Mucosa of descending colon (tissue), 3 donors: ENCODE measurements around the gene OCA2. TPM values are rescaled to one million over a fixed set of nuclear protein-coding genes. Genes with fewer than 3 reads are reported as not detected.

ENCODE experiments used
- ATAC-seq: fragments of 200-7000 bp; cut with Tn5 transposase; one replicate; pipeline ENCODE4 v1.9.1; 2020; ENCODE audit warnings: mild to moderate bottlenecking, moderate library complexity
- DNase-seq, 3 donors: peaks; one replicate each; pipeline ENCODE4 v3.0.0-alpha.2; 2020
- H3K36me3 ChIP-seq: fragments of 200-600 bp; one replicate; pipeline ENCODE4 v1.8.0; 2021; ENCODE audit warnings: low read depth, mild to moderate bottlenecking
- H3K4me1 ChIP-seq: fragments of 200-600 bp; one replicate; pipeline ENCODE4 v1.8.0; 2021; ENCODE audit warnings: low read depth, mild to moderate bottlenecking
- H3K4me3 ChIP-seq: fragments of 200-600 bp; one replicate; pipeline ENCODE4 v1.8.0; 2021; ENCODE audit warnings: mild to moderate bottlenecking
- H3K9me3 ChIP-seq: fragments of 200-600 bp; one replicate; pipeline ENCODE4 v1.8.0; 2021; ENCODE audit warnings: mild to moderate bottlenecking
- CTCF ChIP-seq: fragments of 200-600 bp; IDR thresholded peaks from one replicate; pipeline ENCODE4 v1.8.0; 2022; ENCODE audit warnings: antibody characterized with exemption, mild to moderate bottlenecking
- intact Hi-C, 2 donors: fragments of 100-400 bp; cut with DNase I in 1 of 2; cut with micrococcal nuclease in 1 of 2; formaldehyde crosslinking; loops; one replicate each; pipeline versions ENCODE4 v1.11.0 to v1.11.1; 2022; cut with DNase I, micrococcal nuclease
- total RNA-seq, 3 donors: library from RNA; stranded (reverse); fragmentation: NEBNext Ultra II Directional in 2 of 3; extraction: Animal tissue kit (Norgen Biotek cat#: 25700) in 2 of 3; gene quantifications; one replicate each; pipeline versions ENCODE4 v1.2.1 to v1.2.4, GENCODE V29; 2021 to 2023
- donor health status: DM: no; HTN: no; CAD: no; lungs with moderate emphysema.
- donor health status: DM: no; HTN: no; CAD: no.
- donor health status: DM: no; HTN: yes; CAD: no.

The OCA2 gene
- total RNA-seq, 3 donors from 2014 or later = 0.22 to 0.32 TPM; not detected in 1

- no peak for TF ChIP-seq CTCF
- ATAC-seq (no peak), DNase-seq (no peak)
- H3K36me3 ChIP-seq = no peaks in the 10 kb centered on the region
- intact Hi-C loops = no loop called here
- H3K4me3 ChIP-seq = no peak overlapping the region
- H3K9me3 ChIP-seq = no peaks in the 10 kb centered on the region
- no peaks in the 10 kb centered on the region for H3K4me1 ChIP-seq
Measured at GRCh38 chr15:28132524-28133275, 33.6 kb upstream of the OCA2 start.

DNA sequence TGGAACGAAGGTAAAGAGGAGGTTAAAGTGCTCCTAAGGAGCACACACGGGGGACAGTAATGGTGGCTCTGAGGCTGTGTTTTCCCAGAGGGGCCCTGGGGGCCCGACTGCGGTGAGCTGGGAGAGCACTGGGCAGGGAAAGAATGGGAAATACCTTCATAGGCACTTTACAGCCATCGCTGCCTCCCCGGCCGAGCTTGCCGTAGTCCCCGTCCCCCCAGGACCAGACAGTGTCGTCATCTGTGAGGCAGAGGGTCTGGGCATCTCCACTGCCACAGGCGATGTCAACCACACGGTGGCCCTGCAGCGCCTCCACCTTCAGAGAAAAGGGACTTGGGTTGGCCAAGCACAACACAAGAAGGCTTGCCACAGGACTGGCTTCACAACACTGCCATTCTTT lies 32.8 kb upstream of the OCA2 start:
- TF ChIP-seq CTCF = no peak
- Histone ChIP-seq H3K36me3 (no peaks in the 10 kb centered on the region), H3K9me3 (no peaks in the 10 kb centered on the region), H3K4me1 (no peaks in the 10 kb centered on the region), H3K4me3 (no peak overlapping the region)
- intact Hi-C loops = no loop called here
- ATAC-seq = no peak
- no peak for DNase-seq

DNA sequence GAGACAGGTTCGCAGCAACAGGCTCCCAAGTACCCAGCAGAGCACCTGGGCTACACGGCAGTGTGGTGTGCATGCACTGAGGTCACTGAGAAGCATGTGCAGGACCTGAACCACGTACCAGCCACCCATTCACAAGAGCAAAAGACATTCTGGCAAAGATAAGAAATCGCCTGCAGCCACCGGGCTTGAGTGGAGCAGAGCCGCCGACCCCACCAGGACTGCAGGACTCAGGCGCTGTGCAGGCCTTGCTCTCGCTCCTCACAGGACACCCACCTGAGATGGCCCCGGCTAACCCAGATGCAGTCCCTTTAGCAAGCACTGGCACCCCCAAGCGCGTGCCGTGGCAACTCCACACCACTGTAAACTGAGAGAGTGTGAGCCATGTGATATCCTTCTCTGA lies 32.3 kb upstream of the OCA2 start:
- no peak for ATAC-seq
- DNase-seq = no peak
- no peaks in the 10 kb centered on the region for H3K4me1 ChIP-seq
- intact Hi-C loops = no loop called here
- H3K36me3 ChIP-seq = no peaks in the 10 kb centered on the region
- H3K4me3 ChIP-seq = no peak overlapping the region
- H3K9me3 ChIP-seq = no peaks in the 10 kb centered on the region
- TF ChIP-seq CTCF = no peak

DNA sequence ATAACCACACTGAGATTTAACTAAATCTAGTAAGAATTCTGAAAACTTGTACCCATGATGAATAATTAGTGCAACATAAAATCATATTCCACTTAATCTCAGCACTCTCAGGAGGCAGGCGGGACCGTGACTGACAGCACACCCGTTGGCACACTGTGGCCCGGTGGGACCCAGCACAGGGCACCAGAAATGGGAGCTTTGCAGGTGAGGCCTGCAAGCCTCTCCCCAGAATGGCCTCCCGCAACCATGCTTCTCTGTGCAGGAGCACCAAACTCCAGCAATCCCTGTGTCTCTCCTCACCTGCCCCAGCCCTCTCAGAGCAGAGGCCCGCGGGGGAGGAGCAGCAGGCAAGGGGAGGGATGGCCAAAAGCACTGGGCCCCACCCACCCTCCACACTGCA lies 31.5 kb upstream of the OCA2 start:
- intact Hi-C loops = no loop called here
- Histone ChIP-seq H3K4me1 (no peaks in the 10 kb centered on the region), H3K36me3 (no peaks in the 10 kb centered on the region), H3K4me3 (no peak overlapping the region), H3K9me3 (no peaks in the 10 kb centered on the region)
- DNase-seq = no peak
- no peak for TF ChIP-seq CTCF
- ATAC-seq = no peak

DNA sequence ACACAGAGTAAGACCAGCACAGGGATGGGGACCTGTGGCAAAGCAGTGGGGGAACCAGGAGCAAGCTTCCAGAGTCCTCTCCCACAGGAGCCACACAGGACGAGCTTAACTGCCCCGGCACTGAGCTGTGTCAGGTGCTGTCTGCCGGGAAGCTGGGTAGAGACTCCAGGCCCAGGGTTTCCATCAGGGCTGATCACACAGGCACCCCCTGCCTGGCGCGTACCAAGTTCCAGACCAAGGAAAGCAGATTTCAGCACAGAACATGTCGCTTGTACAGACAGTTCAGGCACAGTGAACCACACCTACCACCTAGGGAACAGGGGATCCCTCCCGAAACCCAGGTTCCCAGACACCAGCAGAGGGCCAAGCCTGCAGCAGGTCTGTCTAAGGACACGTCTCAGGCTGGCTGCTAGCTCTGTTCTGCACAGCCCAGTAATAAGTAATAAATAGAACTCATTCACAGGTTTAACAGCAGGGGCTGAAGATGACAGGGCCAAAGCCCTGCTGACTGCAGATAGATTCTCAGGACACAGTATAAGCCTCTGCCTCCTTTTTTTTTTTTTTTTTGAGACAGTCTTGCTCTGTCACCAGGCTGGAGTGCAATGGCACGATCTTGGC lies 30.2 kb upstream of the OCA2 start:
- H3K4me3 ChIP-seq = no peak overlapping the region
- no peak for TF ChIP-seq CTCF
- intact Hi-C loops = loop anchor here in 1 of 2 donors (10.0 kb wide), 1 partner anchor 105 kb away; no protein-coding TSS in a partner anchor
- H3K4me1 ChIP-seq = no peaks in the 10 kb centered on the region
- ATAC-seq (peak; percentile 10), DNase-seq (no peak)
- H3K9me3 ChIP-seq = no peaks in the 10 kb centered on the region
- no peaks in the 10 kb centered on the region for H3K36me3 ChIP-seq
